ENCODE measurements around the gene FLYWCH2. TPM values are rescaled to one million over a fixed set of nuclear protein-coding genes. Genes with fewer than 3 reads are reported as not detected.
"Not testable (repeated sequence)": the region's sequence is repeated elsewhere in the genome, so short reads cannot be mapped to it uniquely, and the experiment has no call there.

Gene FLYWCH2
- total RNA-seq, 1 donor from 2014 or later: 69.5 TPM

GRCh38 chr16:2904922-2905240, 21.9 kb downstream of the FLYWCH2 start:
- Histone ChIP-seq H3K4me3 (ENCODE audit: low read depth, low read length) (peak overlapping the region; percentile 92), H3K36me3 (ENCODE audit: control insufficient read depth, insufficient read depth, low read length) (no peaks in the 10 kb centered on the region), H3K27me3 (ENCODE audit: control insufficient read depth, insufficient read depth, low read length) (no peaks in the 10 kb centered on the region)
- TF ChIP-seq, protein P1, sequence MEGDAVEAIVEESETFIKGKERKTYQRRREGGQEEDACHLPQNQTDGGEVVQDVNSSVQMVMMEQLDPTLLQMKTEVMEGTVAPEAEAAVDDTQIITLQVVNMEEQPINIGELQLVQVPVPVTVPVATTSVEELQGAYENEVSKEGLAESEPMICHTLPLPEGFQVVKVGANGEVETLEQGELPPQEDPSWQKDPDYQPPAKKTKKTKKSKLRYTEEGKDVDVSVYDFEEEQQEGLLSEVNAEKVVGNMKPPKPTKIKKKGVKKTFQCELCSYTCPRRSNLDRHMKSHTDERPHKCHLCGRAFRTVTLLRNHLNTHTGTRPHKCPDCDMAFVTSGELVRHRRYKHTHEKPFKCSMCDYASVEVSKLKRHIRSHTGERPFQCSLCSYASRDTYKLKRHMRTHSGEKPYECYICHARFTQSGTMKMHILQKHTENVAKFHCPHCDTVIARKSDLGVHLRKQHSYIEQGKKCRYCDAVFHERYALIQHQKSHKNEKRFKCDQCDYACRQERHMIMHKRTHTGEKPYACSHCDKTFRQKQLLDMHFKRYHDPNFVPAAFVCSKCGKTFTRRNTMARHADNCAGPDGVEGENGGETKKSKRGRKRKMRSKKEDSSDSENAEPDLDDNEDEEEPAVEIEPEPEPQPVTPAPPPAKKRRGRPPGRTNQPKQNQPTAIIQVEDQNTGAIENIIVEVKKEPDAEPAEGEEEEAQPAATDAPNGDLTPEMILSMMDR (IDR thresholded peaks at IDR 0.05; ENCODE audit: insufficient read depth, low read length, poor library complexity, severe bottlenecking): no peak
- DNase-seq (ENCODE audit: low read depth): no peak

DNA sequence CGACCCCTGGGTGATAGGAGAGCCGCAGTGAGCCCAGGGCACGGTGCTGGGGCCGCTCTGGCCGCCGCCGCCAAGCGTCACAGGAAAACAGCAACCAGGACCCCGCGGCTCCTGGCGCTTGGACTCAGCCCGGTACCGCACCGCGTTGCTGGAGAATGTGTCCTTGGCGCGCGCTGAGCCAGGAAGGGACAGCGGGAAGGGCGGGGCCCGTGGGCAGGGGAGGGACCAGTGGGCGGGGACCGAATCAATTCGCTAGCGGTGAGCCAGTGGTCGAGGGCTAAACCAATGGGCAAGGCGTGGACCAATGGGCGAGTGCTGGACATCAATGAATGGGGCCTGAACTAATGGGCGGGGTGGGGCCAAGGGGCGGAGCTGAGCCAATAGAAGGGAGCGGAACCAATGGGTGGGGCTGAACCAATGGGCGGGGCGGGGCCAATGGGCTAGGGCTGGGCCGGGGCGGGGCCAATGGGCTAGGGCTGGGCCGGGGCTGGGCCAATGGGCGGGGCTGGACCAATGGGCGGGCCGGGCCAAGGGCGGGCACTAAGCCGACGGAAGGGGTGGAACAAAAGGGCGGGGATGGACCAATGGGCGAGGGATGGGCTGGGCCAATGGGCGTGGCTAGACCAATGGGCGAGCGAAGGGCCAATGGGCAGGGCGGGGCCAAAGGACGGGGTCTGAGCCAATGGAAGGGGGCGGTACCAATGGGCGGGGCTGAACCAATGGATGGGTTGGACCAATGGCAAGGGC, 22.4 kb downstream of the FLYWCH2 start:
- peak overlapping the region; percentile 92 for H3K4me3 ChIP-seq (ENCODE audit: low read depth, low read length)
- H3K36me3 ChIP-seq (ENCODE audit: control insufficient read depth, insufficient read depth, low read length): no peaks in the 10 kb centered on the region
- peak; percentile 89 for DNase-seq (ENCODE audit: low read depth)
- TF ChIP-seq, protein P1 (IDR thresholded peaks at IDR 0.05; ENCODE audit: insufficient read depth, low read length, poor library complexity, severe bottlenecking): no peak
- H3K27me3 ChIP-seq (ENCODE audit: control insufficient read depth, insufficient read depth, low read length): no peaks in the 10 kb centered on the region

DNA sequence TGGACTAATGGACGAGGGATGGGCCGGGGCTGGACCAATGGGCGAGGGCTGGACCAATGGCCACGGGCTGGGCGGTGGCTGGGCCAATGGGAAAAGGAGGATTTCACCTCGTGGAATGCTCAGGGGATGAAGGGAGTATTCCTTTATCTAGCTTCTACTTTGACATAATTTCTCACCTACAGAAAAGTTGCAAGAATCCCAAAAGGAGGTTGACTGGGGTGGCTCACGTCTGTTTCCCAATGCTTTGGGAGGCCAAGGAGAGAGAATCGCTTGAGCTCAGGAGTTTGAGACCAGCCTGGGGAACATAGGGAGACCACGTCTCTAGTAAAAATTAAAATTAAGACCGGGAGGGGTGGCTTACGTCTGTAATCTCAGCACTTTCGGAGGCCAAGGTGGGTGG, 23.0 kb downstream of the FLYWCH2 start:
- H3K4me3 ChIP-seq (ENCODE audit: low read depth, low read length): no peak overlapping the region
- DNase-seq (ENCODE audit: low read depth): no peak
- no peaks in the 10 kb centered on the region for H3K27me3 ChIP-seq (ENCODE audit: control insufficient read depth, insufficient read depth, low read length)
- TF ChIP-seq, protein P1 (IDR thresholded peaks at IDR 0.05; ENCODE audit: insufficient read depth, low read length, poor library complexity, severe bottlenecking): no peak
- no peaks in the 10 kb centered on the region for H3K36me3 ChIP-seq (ENCODE audit: control insufficient read depth, insufficient read depth, low read length)

GRCh38 chr16:2907084-2907753, 24.2 kb downstream of the FLYWCH2 start:
- not testable (repeated sequence) for H3K4me3 ChIP-seq (ENCODE audit: low read depth, low read length); DNase-seq (ENCODE audit: low read depth); H3K36me3 ChIP-seq (ENCODE audit: control insufficient read depth, insufficient read depth, low read length); H3K27me3 ChIP-seq (ENCODE audit: control insufficient read depth, insufficient read depth, low read length)
- TF ChIP-seq, protein P1 (IDR thresholded peaks at IDR 0.05; ENCODE audit: insufficient read depth, low read length, poor library complexity, severe bottlenecking): peak; percentile 44

DNA sequence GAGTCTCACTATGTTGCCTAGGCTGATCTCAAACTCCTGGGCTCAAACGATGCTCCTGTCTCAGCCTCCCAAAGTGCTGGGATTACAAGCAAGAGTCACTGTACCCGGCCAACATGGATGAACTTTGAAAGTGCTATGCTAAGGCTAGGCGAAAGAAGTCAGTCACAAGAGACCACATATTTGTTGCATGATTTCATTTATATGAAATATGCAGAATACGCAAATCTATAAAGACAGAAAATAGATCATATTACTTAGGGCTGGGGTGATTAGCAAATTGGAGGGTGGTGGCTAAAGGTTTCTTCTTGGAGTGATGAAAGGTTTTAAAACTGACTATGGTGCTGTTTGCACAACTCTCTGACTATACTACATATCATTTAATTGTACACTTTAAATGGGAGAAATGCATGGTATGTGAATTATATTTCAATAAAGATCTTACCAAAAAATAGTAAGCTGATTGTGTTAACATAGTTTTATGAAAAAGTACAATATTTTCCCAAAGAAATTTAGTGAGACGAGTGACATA, 27.5 kb downstream of the FLYWCH2 start:
- TF ChIP-seq, protein P1 (IDR thresholded peaks at IDR 0.05; ENCODE audit: insufficient read depth, low read length, poor library complexity, severe bottlenecking): no peak
- Histone ChIP-seq H3K4me3 (ENCODE audit: low read depth, low read length) (no peak overlapping the region), H3K27me3 (ENCODE audit: control insufficient read depth, insufficient read depth, low read length) (no peaks in the 10 kb centered on the region), H3K36me3 (ENCODE audit: control insufficient read depth, insufficient read depth, low read length) (no peaks in the 10 kb centered on the region)
- no peak for DNase-seq (ENCODE audit: low read depth)
